Activated CD8-positive, alpha-beta T cell treated with anti-CD3 and anti-CD28 coated beads for 36 hours (primary cell): ENCODE results near the gene RIPK1. TPM values are rescaled to one million over a fixed set of nuclear protein-coding genes. Genes with fewer than 3 reads are reported as not detected.
"Not testable (repeated sequence)": the region's sequence is repeated elsewhere in the genome, so short reads cannot be mapped to it uniquely, and the experiment has no call there.

Source experiments
- ATAC-seq: fragments of 200-7000 bp; cut with Tn5 transposase; one replicate; pipeline ENCODE4 v1.10.0; 2021; ENCODE audit warnings: mild to moderate bottlenecking, moderate library complexity
- CTCF ChIA-PET: fragments of 350-600 bp; sonication (Branson Sonifier 250); formaldehyde crosslinking; loops from one replicate; lab custom pipeline; 2021; ENCODE audit warnings: antibody characterized with exemption; lab: Charles Lee
- POLR2A ChIA-PET: fragments of 350-600 bp; sonication (Branson Sonifier 250); formaldehyde crosslinking; loops from one replicate; lab custom pipeline; 2021; ENCODE audit warnings: antibody characterized with exemption; lab: Charles Lee
- DNase-seq: peaks from one replicate; pipeline ENCODE4 v3.0.0-alpha.2; 2020
- H3K27ac Mint-ChIP-seq: one replicate; pipeline ENCODE4 v1.8.0; 2021; ENCODE audit warnings: mild to moderate bottlenecking, mixed read lengths
- H3K27me3 Mint-ChIP-seq: one replicate; pipeline ENCODE4 v1.8.0; 2021; ENCODE audit warnings: mixed read lengths
- H3K36me3 Mint-ChIP-seq: one replicate; pipeline ENCODE4 v1.8.0; 2021; ENCODE audit warnings: low read depth, mixed read lengths
- H3K4me1 Mint-ChIP-seq: one replicate; pipeline ENCODE4 v1.8.0; 2021; ENCODE audit warnings: low read depth, mixed read lengths
- H3K4me3 Mint-ChIP-seq: one replicate; pipeline ENCODE4 v1.8.0; 2021; ENCODE audit warnings: mild to moderate bottlenecking, moderate library complexity, mixed read lengths
- H3K9me3 Mint-ChIP-seq: one replicate; pipeline ENCODE4 v1.8.0; 2021; ENCODE audit warnings: mixed read lengths
- CTCF ChIP-seq: fragments of 200-600 bp; IDR thresholded peaks from one replicate; pipeline ENCODE4 v1.8.0; 2022; ENCODE audit warnings: antibody characterized with exemption, mild to moderate bottlenecking
- intact Hi-C: fragments of 100-400 bp; cut with micrococcal nuclease; formaldehyde crosslinking; loops from one replicate; pipeline ENCODE4 v1.10.0; 2022
- total RNA-seq, 2 experiments: library from RNA; stranded (reverse); gene quantifications; one replicate each; pipeline ENCODE4 v1.2.3, GENCODE V29; 2021

RIPK1 gene
- total RNA-seq, 2 experiments from 2014 or later = 8.8 to 9.0 TPM

- H3K27ac Mint-ChIP-seq = no peak overlapping the region
- DNase-seq = peak; percentile 41
- ATAC-seq = no peak
- intact Hi-C loops = no loop called here
- H3K27me3 Mint-ChIP-seq = no peaks in the 10 kb centered on the region
- H3K4me1 Mint-ChIP-seq = peaks cover 14% of the 10 kb centered on the region
- no peaks in the 10 kb centered on the region for H3K9me3 Mint-ChIP-seq
- no peaks in the 10 kb centered on the region for H3K36me3 Mint-ChIP-seq
- ChIA-PET CTCF (interaction anchor here (1.1 kb wide), 1 partner anchor 62 kb away, joined by 3 read pairs; the partner anchor contains the start of gene NQO2), POLR2A (interaction anchor here (0.7 kb wide), 1 partner anchor 72 kb away, joined by 3 read pairs; no protein-coding TSS in a partner anchor)
- H3K4me3 Mint-ChIP-seq = no peak overlapping the region
- no peak for TF ChIP-seq CTCF
Measured at GRCh38 chr6:3061501-3061941, 6.8 kb upstream of the RIPK1 start.

GRCh38 chr6:3063340-3063732, 5.0 kb upstream of the RIPK1 start:
- DNase-seq, ATAC-seq, intact Hi-C loops, H3K27me3 Mint-ChIP-seq, H3K27ac Mint-ChIP-seq, H3K36me3 Mint-ChIP-seq, H3K9me3 Mint-ChIP-seq: not testable (repeated sequence)
- Mint-ChIP-seq H3K4me1 (peaks cover 22% of the 10 kb centered on the region), H3K4me3 (peak overlapping the region; percentile 84)
- ChIA-PET CTCF (interaction anchor here (0.9 to 1.2 kb wide), 6 partner anchors 10 to 301 kb away, joined by 3 to 9 read pairs (median 3); no protein-coding TSS in a partner anchor), POLR2A (interaction anchor here (0.7 to 1.3 kb wide), 5 partner anchors 37 to 126 kb away, joined by 3 to 9 read pairs (median 4); partner anchors contain the start of gene NQO2)

- Mint-ChIP-seq H3K27me3 (no peaks in the 10 kb centered on the region), H3K4me3 (peak overlapping the region; percentile 84), H3K9me3 (no peaks in the 10 kb centered on the region), H3K27ac (peak overlapping the region; percentile 82), H3K36me3 (no peaks in the 10 kb centered on the region), H3K4me1 (peaks cover 18% of the 10 kb centered on the region)
- CTCF ChIA-PET = interaction anchor here (0.9 to 1.2 kb wide), 7 partner anchors 10 to 302 kb away, joined by 3 to 9 read pairs (median 3); no protein-coding TSS in a partner anchor
- TF ChIP-seq CTCF = no peak
- intact Hi-C loops = no loop called here
- POLR2A ChIA-PET = interaction anchor here (0.7 to 1.3 kb wide), 5 partner anchors 38 to 127 kb away, joined by 3 to 9 read pairs (median 4); partner anchors contain the start of gene NQO2
- peak; percentile 85 for ATAC-seq
- peak; percentile 93 for DNase-seq
Measured at GRCh38 chr6:3063733-3064700, 4.3 kb upstream of the RIPK1 start.

GRCh38 chr6:3071568-3071967, 3.3 kb downstream of the RIPK1 start:
- ChIA-PET POLR2A (interaction anchor here (1.3 to 2.0 kb wide), 2 partner anchors 8 to 15 kb away, joined by 3 to 6 read pairs; no protein-coding TSS in a partner anchor), CTCF (no interaction called here)
- Mint-ChIP-seq H3K4me1 (peaks cover 51% of the 10 kb centered on the region), H3K36me3 (peaks cover 8% of the 10 kb centered on the region), H3K27me3 (no peaks in the 10 kb centered on the region), H3K9me3 (no peaks in the 10 kb centered on the region), H3K4me3 (no peak overlapping the region), H3K27ac (peak overlapping the region; percentile 79)
- DNase-seq (no peak), ATAC-seq (no peak)
- intact Hi-C loops = no loop called here
- TF ChIP-seq CTCF = no peak

- Mint-ChIP-seq H3K4me1 (peaks cover 53% of the 10 kb centered on the region), H3K9me3 (no peaks in the 10 kb centered on the region), H3K27me3 (no peaks in the 10 kb centered on the region), H3K27ac (peak overlapping the region; percentile 19), H3K4me3 (no peak overlapping the region), H3K36me3 (peaks cover 19% of the 10 kb centered on the region)
- ATAC-seq (no peak), DNase-seq (no peak)
- CTCF ChIA-PET = interaction anchor here (1.2 to 2.4 kb wide), 3 partner anchors 29 to 120 kb away, joined by 3 to 6 read pairs (median 4); no protein-coding TSS in a partner anchor
- no peak for TF ChIP-seq CTCF
- intact Hi-C loops = no loop called here
- POLR2A ChIA-PET = interaction anchor here (0.6 kb wide), 1 partner anchor 73 kb away, joined by 3 read pairs; no protein-coding TSS in a partner anchor
Measured at GRCh38 chr6:3072798-3073197, 4.5 kb downstream of the RIPK1 start.
